Endodermal cell (in vitro differentiated cells): ENCODE measurements around the gene BRD3. TPM values are rescaled to one million over a fixed set of nuclear protein-coding genes. Genes with fewer than 3 reads are reported as not detected.
A peak's percentile ranks its signal among the peaks of the same experiment; 100 is the strongest.

Experiments used
- DNase-seq: peaks from one replicate; pipeline ENCODE4 v3.0.0-alpha.2; 2017
- H3K27ac ChIP-seq: 2 replicates; pipeline ENCODE4 v1.5.1; 2013; ENCODE audit warnings: mild to moderate bottlenecking, low read depth, low read length, moderate library complexity
- H3K27me3 ChIP-seq: 2 replicates; pipeline ENCODE4 v1.6.1; 2013; ENCODE audit warnings: mild to moderate bottlenecking, low read length, moderate library complexity; ENCODE audit not compliant: insufficient read depth, control insufficient read depth, poor library complexity, severe bottlenecking
- H3K36me3 ChIP-seq: 2 replicates; pipeline ENCODE4 v1.7.0; 2013; ENCODE audit warnings: mild to moderate bottlenecking, low read length, moderate library complexity; ENCODE audit not compliant: control insufficient read depth, insufficient read depth
- H3K4me1 ChIP-seq: one replicate; pipeline ENCODE4 v1.7.0; 2013; ENCODE audit warnings: low read length; ENCODE audit not compliant: control insufficient read depth, insufficient read depth
- H3K4me3 ChIP-seq: 2 replicates; pipeline ENCODE4 v1.5.1; 2013; ENCODE audit warnings: mild to moderate bottlenecking, low read length, moderate library complexity
- H3K9ac ChIP-seq: 2 replicates; pipeline ENCODE4 v1.6.1; 2013; ENCODE audit warnings: mild to moderate bottlenecking, low read length, moderate library complexity; ENCODE audit not compliant: poor library complexity, severe bottlenecking; ENCODE audit errors: extremely low read depth
- H3K9me3 ChIP-seq: 2 replicates; pipeline ENCODE4 v1.6.1; 2013; ENCODE audit warnings: mild to moderate bottlenecking, low read length, moderate library complexity; ENCODE audit not compliant: control insufficient read depth
- H3K27ac Mint-ChIP-seq: 2 replicates; pipeline ENCODE4 v1.8.0; 2020; ENCODE audit warnings: mixed read lengths
- H3K27me3 Mint-ChIP-seq: 2 replicates; pipeline ENCODE4 v1.8.0; 2021; ENCODE audit warnings: mild to moderate bottlenecking, mixed read lengths; ENCODE audit not compliant: insufficient read depth
- H3K36me3 Mint-ChIP-seq: 2 replicates; pipeline ENCODE4 v1.8.0; 2020; ENCODE audit warnings: low read depth, mixed read lengths
- H3K4me1 Mint-ChIP-seq: 2 replicates; pipeline ENCODE4 v1.8.0; 2020; ENCODE audit warnings: mixed read lengths
- H3K4me3 Mint-ChIP-seq: 2 replicates; pipeline ENCODE4 v1.8.0; 2020; ENCODE audit warnings: mild to moderate bottlenecking, moderate library complexity, mixed read lengths
- H3K9me3 Mint-ChIP-seq: 2 replicates; pipeline ENCODE4 v1.8.0; 2020; ENCODE audit warnings: mild to moderate bottlenecking, mixed read lengths
- whole genome bisulfite sequencing, 2 experiments: methylation state at CpG; one replicate each; pipeline versions ENCODE4 v1.1.5 to v1.1.7; 2013; ENCODE audit warnings: missing lambda C conversion rate in 2 of 2, mixed read lengths in 1 of 2; ENCODE audit not compliant: insufficient coverage in 1 of 2, insufficient read length in 1 of 2; 5-methylcytosine and 5-hydroxymethylcytosine counted together
- total RNA-seq, 2 donors: library from RNA; stranded (reverse); fragmentation: NEBNext Ultra II Directional in 1 of 2; extraction: Animal tissue kit (Norgen Biotek cat#: 25700) in 1 of 2; gene quantifications; 2 replicates in 1 of 2; 3 replicates in 1 of 2; pipeline ENCODE4 v1.2.1, GENCODE V29; 2021
- TF ChIP-seq, protein P1 (sequence below): fragments of 200-600 bp; sonication (generic); conservative IDR thresholded peaks from 2 replicates; pipeline ENCODE4 v1.5.0; 2021; ENCODE audit warnings: antibody characterized with exemption, mild to moderate bottlenecking

Gene BRD3
- total RNA-seq, 2 donors from 2014 or later = 92.3 to 103 TPM

DNA sequence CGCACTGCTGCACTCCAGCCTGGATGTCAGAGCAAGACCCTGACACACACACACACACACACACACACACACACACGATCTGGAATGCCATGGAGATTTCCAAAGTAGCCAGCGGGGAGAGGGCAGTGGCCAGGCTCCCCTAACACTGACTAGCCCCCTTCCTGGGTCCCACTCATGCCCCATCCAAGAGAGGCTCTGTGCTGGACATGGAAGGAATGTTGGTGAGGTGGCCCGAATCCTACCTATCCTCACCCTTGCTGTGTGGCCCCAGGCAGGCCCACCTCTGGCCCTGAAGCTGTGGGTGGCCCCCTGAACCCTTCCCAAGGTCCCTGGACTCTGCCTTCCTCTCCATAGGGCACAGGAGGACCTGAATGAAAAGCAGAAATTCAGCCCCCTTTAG is 7.3 kb downstream of the BRD3 start:
- Histone ChIP-seq H3K4me1 (peaks cover under 1% of the 10 kb centered on the region), H3K36me3 (peaks cover 15% of the 10 kb centered on the region), H3K27me3 (no peaks in the 10 kb centered on the region), H3K4me3 (no peak overlapping the region), H3K9ac (no peak overlapping the region), H3K9me3 (no peaks in the 10 kb centered on the region), H3K27ac (no peak overlapping the region)
- Mint-ChIP-seq H3K36me3 (peaks cover 8% of the 10 kb centered on the region), H3K27me3 (no peaks in the 10 kb centered on the region), H3K9me3 (no peaks in the 10 kb centered on the region), H3K27ac (no peak overlapping the region), H3K4me1 (peaks cover 23% of the 10 kb centered on the region), H3K4me3 (no peak overlapping the region)
- TF ChIP-seq, protein P1, sequence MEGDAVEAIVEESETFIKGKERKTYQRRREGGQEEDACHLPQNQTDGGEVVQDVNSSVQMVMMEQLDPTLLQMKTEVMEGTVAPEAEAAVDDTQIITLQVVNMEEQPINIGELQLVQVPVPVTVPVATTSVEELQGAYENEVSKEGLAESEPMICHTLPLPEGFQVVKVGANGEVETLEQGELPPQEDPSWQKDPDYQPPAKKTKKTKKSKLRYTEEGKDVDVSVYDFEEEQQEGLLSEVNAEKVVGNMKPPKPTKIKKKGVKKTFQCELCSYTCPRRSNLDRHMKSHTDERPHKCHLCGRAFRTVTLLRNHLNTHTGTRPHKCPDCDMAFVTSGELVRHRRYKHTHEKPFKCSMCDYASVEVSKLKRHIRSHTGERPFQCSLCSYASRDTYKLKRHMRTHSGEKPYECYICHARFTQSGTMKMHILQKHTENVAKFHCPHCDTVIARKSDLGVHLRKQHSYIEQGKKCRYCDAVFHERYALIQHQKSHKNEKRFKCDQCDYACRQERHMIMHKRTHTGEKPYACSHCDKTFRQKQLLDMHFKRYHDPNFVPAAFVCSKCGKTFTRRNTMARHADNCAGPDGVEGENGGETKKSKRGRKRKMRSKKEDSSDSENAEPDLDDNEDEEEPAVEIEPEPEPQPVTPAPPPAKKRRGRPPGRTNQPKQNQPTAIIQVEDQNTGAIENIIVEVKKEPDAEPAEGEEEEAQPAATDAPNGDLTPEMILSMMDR = no peak
- DNase-seq = peak; percentile 44
- 86% methylated on average over 4 of the region's 4 CpGs; no CpG with 5 or more reads in 1 of the 2 experiments for WGBS, 2 experiments

DNA sequence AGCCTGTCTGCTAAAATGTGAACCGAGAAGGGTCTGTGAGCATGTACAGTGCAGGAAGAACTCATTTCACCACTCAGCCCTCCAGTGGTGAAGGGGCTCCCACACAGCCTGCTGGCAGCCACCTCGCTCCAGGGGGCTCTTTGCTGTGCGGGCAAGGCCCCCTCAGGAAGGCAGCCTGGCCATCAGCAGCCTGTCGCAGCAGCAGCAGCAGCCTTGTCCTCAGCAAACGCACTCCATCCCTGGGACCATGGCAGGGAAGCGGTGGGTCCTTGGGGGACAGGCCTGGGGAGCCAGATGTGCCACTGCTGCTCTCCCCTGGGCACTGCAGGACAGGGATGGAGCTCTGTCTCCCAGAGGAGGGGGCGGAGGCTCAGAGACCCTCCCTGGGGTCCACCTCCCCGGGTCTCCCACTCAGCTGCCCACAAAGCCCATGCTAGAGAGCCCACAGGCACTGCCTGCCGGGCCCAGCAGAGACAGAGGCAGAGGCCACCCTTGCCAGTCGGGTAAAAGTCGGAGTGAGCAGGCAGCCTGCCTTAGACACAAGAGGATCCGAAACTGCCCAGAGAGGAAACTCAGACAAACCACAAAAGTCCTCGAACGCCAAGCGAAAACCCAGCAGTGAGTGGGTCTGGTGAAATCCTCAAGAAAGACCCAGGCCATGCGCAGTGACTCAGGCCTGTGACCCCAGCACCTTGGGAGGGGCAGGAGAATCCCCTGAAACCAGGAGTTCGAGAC is 8.0 kb downstream of the BRD3 start:
- TF ChIP-seq, protein P1 = peak; percentile 44
- no peak overlapping the region for H3K4me3 ChIP-seq
- 94% methylated on average over 15 to 17 of the region's 17 CpGs for WGBS, 2 experiments
- DNase-seq = peak; percentile 47
- Mint-ChIP-seq H3K4me1 (peaks cover 20% of the 10 kb centered on the region), H3K4me3 (no peak overlapping the region), H3K9me3 (no peaks in the 10 kb centered on the region), H3K36me3 (peaks cover 7% of the 10 kb centered on the region), H3K27me3 (no peaks in the 10 kb centered on the region), H3K27ac (peak overlapping the region; percentile 40)
- no peak overlapping the region for H3K9ac ChIP-seq
- H3K4me1 ChIP-seq = no peaks in the 10 kb centered on the region
- peaks cover 15% of the 10 kb centered on the region for H3K36me3 ChIP-seq
- H3K27ac ChIP-seq = no peak overlapping the region
- H3K9me3 ChIP-seq = no peaks in the 10 kb centered on the region
- H3K27me3 ChIP-seq = no peaks in the 10 kb centered on the region

DNA sequence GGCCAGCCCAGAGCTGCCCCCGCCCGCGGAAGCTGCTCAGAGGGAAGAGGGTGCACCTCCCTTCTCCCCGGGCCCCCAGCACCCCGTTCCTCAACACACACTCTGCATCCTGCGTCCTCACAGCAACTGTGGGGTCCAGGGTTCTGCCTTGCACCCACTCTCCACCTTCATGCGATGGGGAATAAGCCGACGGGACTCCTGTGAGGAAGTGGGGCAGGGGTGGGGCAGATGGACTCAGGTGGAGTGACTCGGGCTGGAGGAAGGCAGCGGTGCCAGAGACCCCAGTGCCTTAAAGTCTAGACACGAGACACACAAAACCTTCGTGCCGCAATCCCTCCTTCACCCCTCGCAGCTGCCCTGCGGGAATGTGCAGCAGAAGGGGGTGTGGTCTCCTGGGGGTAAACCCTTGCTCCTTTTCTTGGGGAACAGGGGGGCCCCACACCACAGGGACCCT is 8.6 kb downstream of the BRD3 start:
- no peak overlapping the region for H3K4me3 Mint-ChIP-seq
- no peak for DNase-seq
- no peak overlapping the region for H3K27ac Mint-ChIP-seq

More for the DNA sequence above, 8.6 kb downstream of the BRD3 start:
- TF ChIP-seq, protein P1 = no peak
- H3K9me3 Mint-ChIP-seq = no peaks in the 10 kb centered on the region
- 90 to 92% methylated on average over 7 to 16 of the region's 16 CpGs for WGBS, 2 experiments
- peaks cover 3% of the 10 kb centered on the region for H3K36me3 Mint-ChIP-seq
- Histone ChIP-seq H3K9me3 (no peaks in the 10 kb centered on the region), H3K27me3 (no peaks in the 10 kb centered on the region), H3K4me3 (no peak overlapping the region), H3K36me3 (peaks cover 15% of the 10 kb centered on the region), H3K9ac (no peak overlapping the region), H3K4me1 (no peaks in the 10 kb centered on the region), H3K27ac (no peak overlapping the region)
- no peaks in the 10 kb centered on the region for H3K27me3 Mint-ChIP-seq
- peaks cover 20% of the 10 kb centered on the region for H3K4me1 Mint-ChIP-seq
